Rectal smooth muscle tissue (tissue), 1 donor: ENCODE results near the gene SEPTIN12.

Experiments
- H3K27ac ChIP-seq: one replicate; pipeline ENCODE4 v1.7.0; 2013; ENCODE audit warnings: low read depth, low read length, inconsistent platforms
- H3K27me3 ChIP-seq: one replicate; pipeline ENCODE4 v1.7.0; 2013; ENCODE audit warnings: low read length; ENCODE audit not compliant: control insufficient read depth, insufficient read depth
- H3K36me3 ChIP-seq: one replicate; pipeline ENCODE4 v1.7.0; 2013; ENCODE audit warnings: low read length; ENCODE audit not compliant: control insufficient read depth, insufficient read depth
- H3K4me1 ChIP-seq: one replicate; pipeline ENCODE4 v1.7.0; 2013; ENCODE audit warnings: low read length; ENCODE audit not compliant: control insufficient read depth, insufficient read depth
- H3K4me3 ChIP-seq: one replicate; pipeline ENCODE4 v1.7.0; 2013; ENCODE audit warnings: low read length
- H3K9ac ChIP-seq: one replicate; pipeline ENCODE4 v1.7.0; 2013; ENCODE audit warnings: low read length

Gene SEPTIN12

GRCh38 chr16:4801051-4801961 lies 13.2 kb upstream of the SEPTIN12 start:
- peak overlapping the region; percentile 69 for H3K9ac ChIP-seq
- H3K4me1 ChIP-seq: peaks cover 7% of the 10 kb centered on the region
- no peaks in the 10 kb centered on the region for H3K27me3 ChIP-seq
- H3K4me3 ChIP-seq: peak overlapping the region; percentile 74
- peak overlapping the region; percentile 87 for H3K27ac ChIP-seq
- no peaks in the 10 kb centered on the region for H3K36me3 ChIP-seq

- Histone ChIP-seq H3K36me3 (no peaks in the 10 kb centered on the region), H3K27ac (no peak overlapping the region)
Observed at GRCh38 chr16:4800290-4801041, 12.3 kb upstream of the SEPTIN12 start.

GRCh38 chr16:4799171-4799855 lies 11.2 kb upstream of the SEPTIN12 start:
- H3K9ac ChIP-seq: no peak overlapping the region
- H3K36me3 ChIP-seq: no peaks in the 10 kb centered on the region
- H3K4me3 ChIP-seq: no peak overlapping the region
- H3K4me1 ChIP-seq: peaks cover 5% of the 10 kb centered on the region
- no peaks in the 10 kb centered on the region for H3K27me3 ChIP-seq
- no peak overlapping the region for H3K27ac ChIP-seq

More at GRCh38 chr16:4800290-4801041, 12.3 kb upstream of the SEPTIN12 start:
- Histone ChIP-seq H3K4me3 (peak overlapping the region; percentile 15), H3K27me3 (no peaks in the 10 kb centered on the region), H3K9ac (no peak overlapping the region), H3K4me1 (peaks cover 7% of the 10 kb centered on the region)

DNA sequence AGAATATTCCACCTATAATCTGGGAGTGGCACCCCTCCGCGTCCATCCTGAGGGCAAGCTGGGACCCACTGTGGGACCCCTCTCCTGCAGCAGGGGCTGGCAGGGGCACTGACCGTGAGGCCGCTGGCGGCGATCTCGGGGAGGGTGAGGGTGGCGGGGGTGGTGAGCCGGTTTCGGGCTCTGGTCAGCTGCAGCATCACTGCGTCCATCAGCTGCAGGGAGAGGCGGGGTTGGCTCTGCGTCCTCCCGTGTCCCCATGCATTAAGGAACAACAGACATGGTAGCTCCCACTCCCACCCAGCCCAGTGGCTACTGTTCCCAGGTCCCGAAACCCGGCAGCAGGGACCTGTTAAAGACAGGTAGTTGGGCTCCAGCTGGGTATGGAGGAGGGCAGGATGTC lies 10.3 kb upstream of the SEPTIN12 start:
- Histone ChIP-seq H3K9ac (no peak overlapping the region), H3K36me3 (no peaks in the 10 kb centered on the region), H3K4me3 (no peak overlapping the region), H3K27me3 (no peaks in the 10 kb centered on the region), H3K4me1 (peaks cover under 1% of the 10 kb centered on the region), H3K27ac (no peak overlapping the region)

DNA sequence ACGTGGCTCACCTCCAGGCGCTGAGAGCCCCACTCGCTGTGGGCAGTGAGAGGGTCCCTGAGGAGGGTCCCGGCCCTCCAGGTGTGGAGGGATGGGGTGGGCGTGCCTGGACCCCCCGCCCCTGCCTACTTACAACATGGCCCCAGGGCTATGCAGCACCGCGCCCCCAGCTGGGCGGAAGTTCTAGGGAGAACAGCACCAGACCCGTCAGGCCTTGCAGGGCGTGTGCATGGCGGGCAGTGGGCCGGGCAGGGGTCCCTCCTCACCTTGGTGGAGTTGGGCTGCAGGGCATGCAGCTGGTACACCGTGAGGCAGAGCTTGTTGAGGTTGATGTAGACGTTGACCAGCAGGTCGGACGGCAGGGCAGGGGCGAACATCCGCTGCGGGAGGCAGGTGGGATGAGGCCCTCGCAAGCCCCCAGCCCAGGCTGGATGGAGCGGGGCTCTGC lies 9.7 kb upstream of the SEPTIN12 start:
- Histone ChIP-seq H3K4me1 (no peaks in the 10 kb centered on the region), H3K27me3 (no peaks in the 10 kb centered on the region), H3K4me3 (no peak overlapping the region), H3K36me3 (no peaks in the 10 kb centered on the region), H3K27ac (no peak overlapping the region), H3K9ac (no peak overlapping the region)

GRCh38 chr16:4796982-4797804 lies 9.0 kb upstream of the SEPTIN12 start:
- Histone ChIP-seq H3K27ac (no peak overlapping the region), H3K4me1 (no peaks in the 10 kb centered on the region), H3K36me3 (no peaks in the 10 kb centered on the region), H3K4me3 (no peak overlapping the region), H3K9ac (no peak overlapping the region), H3K27me3 (no peaks in the 10 kb centered on the region)

DNA sequence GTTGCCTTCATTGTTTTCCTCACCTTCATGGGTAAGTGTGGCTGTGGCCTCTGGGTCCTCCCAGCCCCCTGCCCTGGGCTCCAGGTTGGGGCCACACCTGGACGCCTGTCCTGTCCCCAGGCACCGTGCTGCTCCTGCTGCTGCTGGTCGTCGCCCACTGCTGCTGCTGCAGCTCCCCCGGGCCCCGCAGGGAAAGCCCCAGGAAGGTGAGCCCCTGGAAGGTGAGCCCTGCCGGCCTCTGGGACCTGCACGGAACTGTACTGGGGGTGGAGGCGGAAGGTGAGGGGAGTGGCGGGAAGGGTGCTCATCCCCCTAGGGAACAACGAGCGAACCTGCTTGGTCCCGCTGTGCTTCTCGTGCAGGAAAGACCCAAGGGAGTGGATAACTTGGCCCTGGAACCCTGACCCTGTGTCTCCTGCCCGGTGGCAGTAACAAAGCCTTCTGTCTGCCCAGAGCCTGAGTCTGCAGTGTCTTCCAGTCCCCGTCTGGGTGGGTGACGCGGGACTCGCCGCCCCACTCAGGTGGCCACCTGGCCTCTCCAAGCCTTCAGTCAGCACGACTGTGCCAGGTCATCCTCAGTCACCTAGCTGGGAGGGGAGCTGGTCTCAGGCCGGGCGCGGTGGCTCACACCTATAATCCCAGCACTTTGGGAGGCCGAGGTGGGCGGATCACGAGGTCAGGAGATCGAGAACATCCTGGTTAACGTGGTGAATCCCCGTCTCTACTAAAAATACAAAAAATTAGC lies 7.9 kb upstream of the SEPTIN12 start:
- Histone ChIP-seq H3K36me3 (no peaks in the 10 kb centered on the region), H3K9ac (no peak overlapping the region)

DNA sequence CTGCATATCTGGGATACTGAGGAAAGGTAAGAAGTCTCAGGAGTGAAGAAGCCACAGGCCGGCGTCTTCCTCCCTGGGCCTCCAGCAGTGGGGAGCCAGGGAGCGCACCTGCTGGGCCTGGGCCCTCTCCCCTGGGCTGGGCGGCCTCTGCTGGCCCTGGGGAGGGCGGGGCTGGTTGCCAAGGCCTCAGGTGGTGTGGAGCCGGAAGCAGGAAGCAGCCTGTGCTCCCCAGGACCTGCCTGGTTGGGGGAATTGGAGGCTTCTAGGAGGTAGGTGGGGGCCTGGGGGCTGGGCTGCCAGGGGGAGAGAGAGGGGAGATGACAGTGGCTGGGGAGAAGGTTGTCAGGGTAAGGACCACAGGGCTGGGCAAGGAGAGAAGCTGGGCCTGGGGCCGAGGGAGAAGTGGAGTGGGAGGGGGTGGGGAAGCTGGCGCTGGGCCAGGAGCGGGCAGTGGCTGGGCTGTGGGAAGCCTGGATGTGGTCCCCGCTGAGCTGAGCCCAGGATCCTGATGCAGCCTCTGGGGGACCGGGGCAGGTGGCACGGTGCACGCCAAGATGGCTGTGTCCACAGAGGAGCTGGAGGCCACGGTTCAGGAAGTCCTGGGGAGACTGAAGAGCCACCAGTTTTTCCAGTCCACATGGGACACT lies 7.2 kb upstream of the SEPTIN12 start, which contains the start of gene SMIM22:
SMIM22 (plus strand) TSS at position 189 of the 647 bp plus-strand sequence; CDS start at position 555, 366 bp downstream.
- Histone ChIP-seq H3K9ac (no peak within 1 kb of the TSS), H3K27me3 (no peaks in the 10 kb centered on the region), H3K36me3 (no peaks in the 10 kb centered on the region), H3K4me3 (peak within 1 kb of the TSS; percentile 51), H3K27ac (no peak within 1 kb of the TSS), H3K4me1 (no peaks in the 10 kb centered on the region)

More for the DNA sequence above, 7.9 kb upstream of the SEPTIN12 start:
- no peaks in the 10 kb centered on the region for H3K27me3 ChIP-seq
- no peak overlapping the region for H3K27ac ChIP-seq
- peak overlapping the region; percentile 51 for H3K4me3 ChIP-seq
- no peaks in the 10 kb centered on the region for H3K4me1 ChIP-seq

- Histone ChIP-seq H3K4me1 (no peaks in the 10 kb centered on the region), H3K36me3 (no peaks in the 10 kb centered on the region), H3K27me3 (peaks cover 3% of the 10 kb centered on the region), H3K27ac (no peak overlapping the region), H3K4me3 (no peak overlapping the region), H3K9ac (no peak overlapping the region)
Observed at GRCh38 chr16:4792951-4793513, 4.9 kb upstream of the SEPTIN12 start.

DNA sequence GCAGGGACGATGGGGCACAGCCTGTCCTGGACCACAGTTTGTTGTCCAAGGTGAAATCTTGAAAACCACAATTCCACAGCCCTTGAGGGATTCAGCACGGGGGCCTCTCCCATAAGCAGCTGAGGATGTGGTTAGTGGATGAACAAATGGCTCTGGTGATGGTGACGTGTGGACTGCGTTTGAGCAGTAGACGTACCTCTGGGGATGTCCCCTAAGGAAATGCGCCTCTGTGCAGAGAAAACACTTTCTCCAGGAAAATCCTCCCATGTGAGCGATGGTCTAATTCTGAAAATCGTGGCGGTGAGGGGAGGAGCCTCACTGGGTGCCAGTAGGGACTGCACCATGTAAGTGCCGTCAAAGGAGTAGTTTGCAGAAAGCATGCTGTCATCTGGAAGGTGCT lies 2.7 kb upstream of the SEPTIN12 start:
- no peaks in the 10 kb centered on the region for H3K4me1 ChIP-seq
- no peak overlapping the region for H3K9ac ChIP-seq

More for the DNA sequence above, 2.7 kb upstream of the SEPTIN12 start:
- peaks cover 3% of the 10 kb centered on the region for H3K27me3 ChIP-seq
- no peak overlapping the region for H3K4me3 ChIP-seq
- no peaks in the 10 kb centered on the region for H3K36me3 ChIP-seq
- H3K27ac ChIP-seq: no peak overlapping the region
